Stimulated activated naive B cell treated with anti-CD40 and anti-IgM and Interleukin-4, amounts not matched to agents 10 μg/mL and 1 μg/mL and 100 μg/mL, for 72 hours (primary cell): ENCODE measurements around the gene NEK9.

Source experiments
- ATAC-seq, 2 donors: fragments of 150-1000 bp; cut with Tn5 transposase; replicated peaks; 2 replicates each; pipeline ENCODE4 v1.10.0; 2021; ENCODE audit warnings: moderate library complexity in 1 of 2
- DNase-seq: peaks from one replicate; pipeline ENCODE4 v3.0.0; 2021
- H3K27ac Mint-ChIP-seq: one replicate; pipeline ENCODE4 v1.8.0; 2022; ENCODE audit warnings: mild to moderate bottlenecking, mixed read lengths
- H3K27me3 Mint-ChIP-seq, 2 donors: one replicate each; pipeline ENCODE4 v1.8.0; 2022; ENCODE audit warnings: mixed read lengths in 2 of 2
- H3K36me3 Mint-ChIP-seq, 2 donors: one replicate each; pipeline ENCODE4 v1.8.0; 2022; ENCODE audit warnings: mixed read lengths in 2 of 2, mild to moderate bottlenecking in 1 of 2
- H3K4me1 Mint-ChIP-seq, 2 donors: one replicate each; pipeline ENCODE4 v1.8.0; 2022; ENCODE audit warnings: mixed read lengths in 2 of 2, mild to moderate bottlenecking in 1 of 2
- H3K4me3 Mint-ChIP-seq, 2 donors: one replicate each; pipeline ENCODE4 v1.8.0; 2022; ENCODE audit warnings: mild to moderate bottlenecking in 2 of 2, mixed read lengths in 2 of 2, moderate library complexity in 1 of 2
- H3K9me3 Mint-ChIP-seq, 2 donors: one replicate each; pipeline ENCODE4 v1.8.0; 2022; ENCODE audit warnings: mixed read lengths in 2 of 2, mild to moderate bottlenecking in 1 of 2

Gene NEK9

DNA sequence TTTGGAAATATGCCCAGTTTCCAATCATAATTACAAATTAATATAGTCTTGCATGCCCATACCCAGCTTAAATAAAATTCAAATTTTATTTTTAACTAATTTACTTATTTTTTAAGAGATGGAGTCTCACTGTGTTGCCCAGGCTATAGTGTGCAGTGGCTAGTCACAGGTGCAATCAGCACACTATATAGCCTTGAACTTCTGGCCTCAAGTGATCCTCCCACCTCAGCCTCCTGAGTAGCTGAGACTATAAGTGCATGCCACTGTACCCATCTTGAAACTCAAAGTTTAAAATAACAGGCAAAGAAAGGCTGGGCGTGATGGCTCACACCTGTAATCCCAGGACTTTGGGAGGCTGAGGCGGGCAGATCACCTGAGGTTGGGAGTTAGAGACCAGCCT lies 85.9 kb downstream of the NEK9 start:
- DNase-seq, result no peak
- peak overlapping the region; percentile 51 for H3K27ac Mint-ChIP-seq
- no peaks in the 10 kb centered on the region for H3K9me3 Mint-ChIP-seq
- H3K36me3 Mint-ChIP-seq, result peaks cover 16 to 37% of the 10 kb centered on the region in 2 donors
- H3K4me3 Mint-ChIP-seq, result no peak overlapping the region
- no peak for ATAC-seq
- no peaks in the 10 kb centered on the region for H3K27me3 Mint-ChIP-seq
- H3K4me1 Mint-ChIP-seq, result peaks cover 6 to 10% of the 10 kb centered on the region in 2 donors

GRCh38 chr14:75040507-75040906 lies 86.3 kb downstream of the NEK9 start:
- Mint-ChIP-seq H3K27me3 (no peaks in the 10 kb centered on the region), H3K36me3 (peaks cover 18 to 37% of the 10 kb centered on the region in 2 donors), H3K4me3 (no peak overlapping the region), H3K9me3 (no peaks in the 10 kb centered on the region), H3K4me1 (peaks cover 3 to 6% of the 10 kb centered on the region in 2 donors), H3K27ac (no peak overlapping the region)
- DNase-seq (no peak), ATAC-seq (no peak)

DNA sequence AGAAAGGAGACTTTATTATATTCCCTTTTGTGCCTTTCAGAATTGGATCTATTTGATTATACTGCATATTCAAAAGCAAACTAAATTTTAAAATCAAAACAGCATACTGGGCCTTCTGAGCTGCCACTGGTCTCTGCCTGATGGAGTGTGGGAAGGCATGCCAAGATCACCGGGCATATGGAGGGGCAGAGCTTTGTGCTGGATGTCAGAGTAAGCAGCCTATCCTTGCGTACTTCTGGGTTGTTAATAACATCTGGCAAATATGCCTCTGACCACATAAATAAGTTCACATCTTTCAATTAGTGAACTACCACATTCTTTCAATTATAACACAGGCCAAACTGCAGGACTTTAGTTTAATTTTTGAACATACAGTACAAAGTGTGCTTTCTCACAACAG lies 93.9 kb downstream of the NEK9 start:
- no peak overlapping the region for H3K27ac Mint-ChIP-seq
- no peak overlapping the region for H3K4me3 Mint-ChIP-seq
- ATAC-seq (no peak), DNase-seq (no peak)
- H3K9me3 Mint-ChIP-seq, result no peaks in the 10 kb centered on the region
- peaks cover 0 to 1% of the 10 kb centered on the region in 2 donors for H3K4me1 Mint-ChIP-seq
- H3K36me3 Mint-ChIP-seq, result peaks cover 22 to 40% of the 10 kb centered on the region in 2 donors
- H3K27me3 Mint-ChIP-seq, result no peaks in the 10 kb centered on the region

- ATAC-seq (no peak), DNase-seq (no peak)
- H3K36me3 Mint-ChIP-seq, result peaks cover 14 to 29% of the 10 kb centered on the region in 2 donors
- H3K4me1 Mint-ChIP-seq, result no peaks in the 10 kb centered on the region
- no peaks in the 10 kb centered on the region for H3K27me3 Mint-ChIP-seq
- H3K9me3 Mint-ChIP-seq, result no peaks in the 10 kb centered on the region
- H3K4me3 Mint-ChIP-seq, result no peak overlapping the region
- H3K27ac Mint-ChIP-seq, result no peak overlapping the region
Measured at GRCh38 chr14:75030147-75030546, 96.7 kb downstream of the NEK9 start.
